Testis (tissue), 2 donors: Measurements from ENCODE around the gene TMEM132A.

ENCODE experiments used
- CTCF ChIP-seq, 3 experiments: fragments of 450-650 bp in 2 of 3; fragments of 200-600 bp in 1 of 3; sonication (generic) in 1 of 3; IDR thresholded peaks; one replicate each; pipeline ENCODE4 v1.5.1; 2016 to 2019; ENCODE audit warnings: antibody characterized with exemption in 3 of 3, mild to moderate bottlenecking in 2 of 3, moderate library complexity in 1 of 3
- POLR2A ChIP-seq: fragments of 450-650 bp; IDR thresholded peaks from one replicate; pipeline ENCODE4 v1.6.1; 2017; ENCODE audit warnings: antibody characterized with exemption, mild to moderate bottlenecking, moderate library complexity

- TF ChIP-seq POLR2A, result no peak
- no peak for TF ChIP-seq CTCF (IDR thresholded peaks at IDR 0.05)
Measured at GRCh38 chr11:60923800-60924109, 505 bp upstream of the TMEM132A start.
